ENCODE measurements around the gene AMY2A.
"Not testable (repeated sequence)": the region's sequence is repeated elsewhere in the genome, so short reads cannot be mapped to it uniquely, and the experiment has no call there.

Gene AMY2A

GRCh38 chr1:103616994-103617477 is at the start of gene AMY2A:
Gene AMY2A, plus strand, starts transcription at chr1:103617427. Its CDS starts 14 bp downstream, at chr1:103617441.
- DNase-seq (ENCODE audit: low spot score), result not testable (repeated sequence)

GRCh38 chr1:103569493-103569892 is 47.7 kb upstream of the AMY2A start:
- DNase-seq (ENCODE audit: low spot score), result no peak
- TF ChIP-seq CTCF (IDR thresholded peaks at IDR 0.05; ENCODE audit: extremely low read depth, missing control alignments), result no peak

GRCh38 chr1:103571289-103571688 is 45.9 kb upstream of the AMY2A start, which contains the start of gene AMY2B:
Gene AMY2B, plus strand, starts transcription at chr1:103571589. Its CDS starts 14 bp downstream, at chr1:103571603.
- DNase-seq (ENCODE audit: low spot score), result not testable (repeated sequence)

GRCh38 chr1:103576065-103576464 is 41.2 kb upstream of the AMY2A start:
- DNase-seq (ENCODE audit: low spot score), result peak; percentile 6
- no peak for TF ChIP-seq CTCF (IDR thresholded peaks at IDR 0.05; ENCODE audit: extremely low read depth, missing control alignments)

- not testable (repeated sequence) for DNase-seq (ENCODE audit: low spot score)
Measured at GRCh38 chr1:103576784-103577183, 40.4 kb upstream of the AMY2A start.

- DNase-seq (ENCODE audit: low spot score), result no peak
Measured at GRCh38 chr1:103582464-103582863, 34.8 kb upstream of the AMY2A start.

GRCh38 chr1:103583887-103584286 is 33.3 kb upstream of the AMY2A start:
- no peak for TF ChIP-seq CTCF (IDR thresholded peaks at IDR 0.05; ENCODE audit: extremely low read depth, missing control alignments)
- no peak for DNase-seq (ENCODE audit: low spot score)

More at GRCh38 chr1:103582464-103582863, 34.8 kb upstream of the AMY2A start:
- no peak for TF ChIP-seq CTCF (IDR thresholded peaks at IDR 0.05; ENCODE audit: extremely low read depth, missing control alignments)

- no peak for TF ChIP-seq CTCF (IDR thresholded peaks at IDR 0.05; ENCODE audit: extremely low read depth, missing control alignments)
- DNase-seq (ENCODE audit: low spot score), result no peak
Measured at GRCh38 chr1:103584537-103584936, 32.7 kb upstream of the AMY2A start.

- not testable (repeated sequence) for DNase-seq (ENCODE audit: low spot score)
Measured at GRCh38 chr1:103602740-103603139, 14.5 kb upstream of the AMY2A start.

- DNase-seq (ENCODE audit: low spot score), result no peak
- TF ChIP-seq CTCF (IDR thresholded peaks at IDR 0.05; ENCODE audit: extremely low read depth, missing control alignments), result no peak
Measured at GRCh38 chr1:103616362-103616761, 865 bp upstream of the AMY2A start.

- not testable (repeated sequence) for DNase-seq (ENCODE audit: low spot score)
Measured at GRCh38 chr1:103627436-103627835, 10.2 kb downstream of the AMY2A start.

- DNase-seq (ENCODE audit: low spot score), result not testable (repeated sequence)
Measured at GRCh38 chr1:103641194-103641593, 24.0 kb downstream of the AMY2A start.

- not testable (repeated sequence) for DNase-seq (ENCODE audit: low spot score)
Measured at GRCh38 chr1:103643908-103644307, 26.7 kb downstream of the AMY2A start.

- DNase-seq (ENCODE audit: low spot score), result not testable (repeated sequence)
Measured at GRCh38 chr1:103650305-103650704, 33.1 kb downstream of the AMY2A start.

All from GM20000 (cell line).